Keratinocyte (primary cell): ENCODE measurements around the gene PTPN20. TPM values are rescaled to one million over a fixed set of nuclear protein-coding genes. Genes with fewer than 3 reads are reported as not detected.

Experiments used
- DNase-seq: peaks from one replicate; pipeline ENCODE4 v3.0.0-alpha.2; 2011; ENCODE audit warnings: low read depth, missing footprints, low spot score
- FAIRE-seq: peaks from 2 replicates; lab custom pipeline; 2011; peaks lifted over from hg19 to GRCh38; lab: Jason Lieb, UNC
- H2AFZ ChIP-seq: 2 replicates; pipeline ENCODE4 v1.6.0; 2012; ENCODE audit warnings: low read length, control low read depth, inconsistent platforms; ENCODE audit not compliant: control insufficient read depth
- H3K27ac ChIP-seq: 2 replicates; pipeline ENCODE4 v1.5.1; 2011; ENCODE audit warnings: low read length; ENCODE audit not compliant: control insufficient read depth, insufficient read depth
- H3K27me3 ChIP-seq: 3 replicates; pipeline ENCODE4 v1.6.0; 2011; ENCODE audit warnings: low read length; ENCODE audit not compliant: control insufficient read depth, insufficient read depth; ENCODE audit errors: extremely low read depth
- H3K36me3 ChIP-seq, 2 experiments: 2 replicates in 1 of 2; 3 replicates in 1 of 2; pipeline ENCODE4 v1.5.1; 2011; ENCODE audit warnings: low read length in 2 of 2, mild to moderate bottlenecking in 1 of 2; ENCODE audit not compliant: control insufficient read depth in 2 of 2, insufficient read depth in 2 of 2; ENCODE audit errors: extremely low read depth in 1 of 2
- H3K4me1 ChIP-seq: 3 replicates; pipeline ENCODE4 v1.5.1; 2011; ENCODE audit warnings: low read length; ENCODE audit not compliant: control insufficient read depth, insufficient read depth; ENCODE audit errors: extremely low read depth
- H3K4me2 ChIP-seq: 3 replicates; pipeline ENCODE4 v1.6.0; 2011; ENCODE audit warnings: low read depth, low read length; ENCODE audit not compliant: control insufficient read depth, insufficient read depth; ENCODE audit errors: extremely low read depth
- H3K4me3 ChIP-seq, 3 experiments: fragments of 200-600 bp in 1 of 3; sonication (generic) in 1 of 3; 2 replicates in 2 of 3; 3 replicates in 1 of 3; pipeline ENCODE4 v1.5.1; 2011 to 2016; ENCODE audit warnings: low read length in 3 of 3, mild to moderate bottlenecking in 3 of 3, control low read depth in 2 of 3, inconsistent platforms in 1 of 3, low read depth in 1 of 3, mixed read lengths in 1 of 3, mixed run types in 1 of 3, moderate library complexity in 1 of 3; ENCODE audit not compliant: control insufficient read depth in 2 of 3, insufficient read depth in 2 of 3; ENCODE audit errors: extremely low read depth in 1 of 3
- H3K79me2 ChIP-seq: 2 replicates; pipeline ENCODE4 v1.6.0; 2012; ENCODE audit warnings: low read length; ENCODE audit not compliant: control insufficient read depth, insufficient read depth
- H3K9ac ChIP-seq: 3 replicates; pipeline ENCODE4 v1.6.0; 2011; ENCODE audit warnings: low read length; ENCODE audit not compliant: control insufficient read depth, insufficient read depth; ENCODE audit errors: extremely low read depth
- H3K9me1 ChIP-seq: 3 replicates; pipeline ENCODE4 v1.6.0; 2011; ENCODE audit warnings: low read length; ENCODE audit not compliant: control insufficient read depth, insufficient read depth; ENCODE audit errors: extremely low read depth
- H3K9me3 ChIP-seq: 2 replicates; pipeline ENCODE4 v1.5.1; 2012; ENCODE audit warnings: low read depth, low read length; ENCODE audit not compliant: control insufficient read depth
- H4K20me1 ChIP-seq: 3 replicates; pipeline ENCODE4 v1.6.0; 2011; ENCODE audit warnings: low read length; ENCODE audit not compliant: control insufficient read depth, insufficient read depth; ENCODE audit errors: extremely low read depth
- CTCF ChIP-seq, 3 experiments: IDR thresholded peaks in 1 of 3; conservative IDR thresholded peaks in 1 of 3; optimal IDR thresholded peaks in 1 of 3; 2 replicates in 2 of 3; 3 replicates in 1 of 3; pipeline versions ENCODE3 to v1.5.1; 2011; ENCODE audit warnings: low read length in 3 of 3, mild to moderate bottlenecking in 3 of 3, moderate library complexity in 2 of 3, control low read depth in 1 of 3, inconsistent platforms in 1 of 3; ENCODE audit not compliant: insufficient read depth in 2 of 3; ENCODE audit errors: extremely low read depth in 1 of 3
- EZH2 ChIP-seq: IDR thresholded peaks from one replicate; pipeline ENCODE4 v1.6.1; 2012; ENCODE audit warnings: inconsistent platforms, mild to moderate bottlenecking, low read length, moderate library complexity
- dilution Hi-C: fragments of 300-500 bp; cut with MboI; formaldehyde crosslinking; loops from one replicate; pipeline ENCODE4 v1.7.0; 2020; ENCODE audit warnings: low sequenced_read_pairs; ENCODE audit not compliant: extremely low pct_ligation_motif_present
- polyA plus RNA-seq, 5 experiments: library from polyadenylated mRNA; depleted of rRNA in 3 of 5; stranded (reverse) in 3 of 5; stranded (forward) in 1 of 5; unstranded in 1 of 5; fragments of >200 nt; gene quantifications; 1 replicate in 1 of 5; 2 replicates in 3 of 5; 3 replicates in 1 of 5; pipeline versions ENCODE4 v1.2.1 to v1.2.3, GENCODE V29; 2011 to 2012; ENCODE audit warnings: missing spikeins in 2 of 5, low read depth in 1 of 5, low replicate concordance in 1 of 5

The PTPN20 gene
- polyA plus RNA-seq, 1 donor (not counting 4 experiments of a cell fraction or from before 2014, with no cell fraction given), result 7.3 TPM

- no peak overlapping the region for H3K4me2 ChIP-seq
- H3K9ac ChIP-seq, result no peak overlapping the region
- no peaks in the 10 kb centered on the region for H3K9me1 ChIP-seq
- peaks cover 7% of the 10 kb centered on the region for H3K27me3 ChIP-seq
- no peaks in the 10 kb centered on the region for H3K36me3 ChIP-seq
- H3K79me2 ChIP-seq, result no peaks in the 10 kb centered on the region
- H3K4me3 ChIP-seq, result no peak overlapping the region
- no peak overlapping the region for H2AFZ ChIP-seq
- H3K9me3 ChIP-seq, result no peaks in the 10 kb centered on the region
- H3K27ac ChIP-seq, result no peak overlapping the region
- FAIRE-seq (no peak), DNase-seq (no peak)
- dilution Hi-C loops, result no loop called here
- H3K4me1 ChIP-seq, result no peaks in the 10 kb centered on the region
- TF ChIP-seq CTCF (optimal IDR thresholded peaks at IDR 0.05 in 1 of 3, IDR thresholded peaks at IDR 0.05 in 1 of 3, conservative IDR thresholded peaks at IDR 0.05 in 1 of 3; ENCODE audit: extremely low read depth in 1 of 3, insufficient read depth in 2 of 3, low read length in 3 of 3) (no peak), EZH2 (no peak)
- H4K20me1 ChIP-seq, result no peaks in the 10 kb centered on the region
Observed at GRCh38 chr10:47028466-47028865, 117.2 kb downstream of the PTPN20 start.

GRCh38 chr10:47029181-47030009 is 118.2 kb downstream of the PTPN20 start:
- no peaks in the 10 kb centered on the region for H3K9me1 ChIP-seq
- no peaks in the 10 kb centered on the region for H4K20me1 ChIP-seq
- dilution Hi-C loops, result no loop called here
- no peaks in the 10 kb centered on the region for H3K79me2 ChIP-seq
- no peaks in the 10 kb centered on the region for H3K9me3 ChIP-seq
- no peak for FAIRE-seq
- no peak overlapping the region for H3K4me2 ChIP-seq
- no peaks in the 10 kb centered on the region for H3K4me1 ChIP-seq
- no peak overlapping the region for H3K9ac ChIP-seq
- no peak overlapping the region for H3K27ac ChIP-seq
- H3K27me3 ChIP-seq, result peaks cover 10% of the 10 kb centered on the region
- no peak overlapping the region for H3K4me3 ChIP-seq
- DNase-seq, result no peak
- TF ChIP-seq CTCF (optimal IDR thresholded peaks at IDR 0.05 in 1 of 3, IDR thresholded peaks at IDR 0.05 in 1 of 3, conservative IDR thresholded peaks at IDR 0.05 in 1 of 3; ENCODE audit: extremely low read depth in 1 of 3, insufficient read depth in 2 of 3, low read length in 3 of 3) (no peak), EZH2 (no peak)
- no peak overlapping the region for H2AFZ ChIP-seq
- H3K36me3 ChIP-seq, result no peaks in the 10 kb centered on the region
